H1 (cell line): ENCODE measurements around the gene LRRC56. TPM values are rescaled to one million over a fixed set of nuclear protein-coding genes. Genes with fewer than 3 reads are reported as not detected.

Experiments used
- BRCA1 ChIP-seq: IDR thresholded peaks from 2 replicates; pipeline ENCODE4 v1.6.1; 2012; ENCODE audit warnings: low read depth, low read length, improper control_type of control experiment
- EP300 ChIP-seq, 2 experiments: IDR thresholded peaks; 1 replicate in 1 of 2; 2 replicates in 1 of 2; pipeline ENCODE4 v1.6.1; 2011 to 2012; ENCODE audit warnings: low read depth in 2 of 2, low read length in 2 of 2, mild to moderate bottlenecking in 2 of 2, borderline replicate concordance in 1 of 2, inconsistent platforms in 1 of 2, moderate library complexity in 1 of 2
- GABPA ChIP-seq: IDR thresholded peaks from 2 replicates; pipeline ENCODE4 v1.6.1; 2011; ENCODE audit warnings: mild to moderate bottlenecking, low read length, moderate library complexity, borderline replicate concordance; ENCODE audit not compliant: insufficient read depth
- POU5F1 ChIP-seq: IDR thresholded peaks from 2 replicates; pipeline ENCODE4 v1.6.1; 2011; ENCODE audit warnings: low read depth, mild to moderate bottlenecking, low read length, moderate library complexity
- RBBP5 ChIP-seq: IDR thresholded peaks from 2 replicates; pipeline ENCODE4 v1.7.1; 2012; ENCODE audit warnings: low read depth, mild to moderate bottlenecking, inconsistent platforms, low read length, moderate library complexity, borderline replicate concordance
- TEAD4 ChIP-seq: IDR thresholded peaks from 2 replicates; pipeline ENCODE4 v1.6.1; 2012; ENCODE audit warnings: low read depth, low read length, inconsistent platforms, mixed read lengths
- polyA plus RNA-seq, 7 experiments: library from polyadenylated mRNA; depleted of rRNA in 3 of 7; stranded (reverse) in 5 of 7; unstranded in 2 of 7; fragments of >200 nt in 5 of 7; fragments of 200-250 nt in 2 of 7; gene quantifications; 1 replicate in 5 of 7; 2 replicates in 1 of 7; 4 replicates in 1 of 7; pipeline versions ENCODE4 v1.2.1 to v1.2.3, GENCODE V29; 2011 to 2013; ENCODE audit warnings: missing spikeins in 2 of 7, mixed read lengths in 2 of 7
- total RNA-seq: library from RNA; stranded (reverse); fragmentation: NEBNext Ultra II Directional; extraction: Animal tissue kit (Norgen Biotek cat#: 25700); gene quantifications from 2 replicates; pipeline ENCODE4 v1.2.1, GENCODE V29; 2021

Gene LRRC56
- total and polyA plus RNA-seq, 2 of the 8 experiments (the other 6 are each of a cell fraction or from before 2014, with no cell fraction given): 0.94 to 1.9 TPM

- peak; percentile 56; the same call in 1 of the 2 replicates for TF ChIP-seq TEAD4
- TF ChIP-seq GABPA: 0 out of 2 replicates have a peak, but pooled peaks have one; percentile 11
- no peak for TF ChIP-seq RBBP5
- no peak for TF ChIP-seq BRCA1
- TF ChIP-seq EP300 (IDR thresholded peaks at IDR 0.05; ENCODE audit: borderline replicate concordance in 1 of 2, low read depth in 2 of 2, low read length in 2 of 2): no peak
- TF ChIP-seq POU5F1: no peak
These were observed 24.0 kb downstream of the LRRC56 start (continued) for GRCh38 chr11:561148-562003.
